ENCODE results near the gene SYNE1.

- TF ChIP-seq POLR2A (IDR thresholded peaks at IDR 0.05) (no peak), CTCF (IDR thresholded peaks at IDR 0.05 in 8 of 11, conservative IDR thresholded peaks at IDR 0.05 in 3 of 11) (no peak)
Measured at GRCh38 chr6:152148412-152148811, 488.8 kb downstream of the SYNE1 start.
